ELR (cell line): Measurements from ENCODE around the gene ST7L.
"Not testable (repeated sequence)": the region's sequence is repeated elsewhere in the genome, so short reads cannot be mapped to it uniquely, and the experiment has no call there.

Experiments used
- DNase-seq: peaks from one replicate; pipeline ENCODE4 v3.0.0-alpha.2; 2015; ENCODE audit warnings: low read depth

ST7L gene, protein sequence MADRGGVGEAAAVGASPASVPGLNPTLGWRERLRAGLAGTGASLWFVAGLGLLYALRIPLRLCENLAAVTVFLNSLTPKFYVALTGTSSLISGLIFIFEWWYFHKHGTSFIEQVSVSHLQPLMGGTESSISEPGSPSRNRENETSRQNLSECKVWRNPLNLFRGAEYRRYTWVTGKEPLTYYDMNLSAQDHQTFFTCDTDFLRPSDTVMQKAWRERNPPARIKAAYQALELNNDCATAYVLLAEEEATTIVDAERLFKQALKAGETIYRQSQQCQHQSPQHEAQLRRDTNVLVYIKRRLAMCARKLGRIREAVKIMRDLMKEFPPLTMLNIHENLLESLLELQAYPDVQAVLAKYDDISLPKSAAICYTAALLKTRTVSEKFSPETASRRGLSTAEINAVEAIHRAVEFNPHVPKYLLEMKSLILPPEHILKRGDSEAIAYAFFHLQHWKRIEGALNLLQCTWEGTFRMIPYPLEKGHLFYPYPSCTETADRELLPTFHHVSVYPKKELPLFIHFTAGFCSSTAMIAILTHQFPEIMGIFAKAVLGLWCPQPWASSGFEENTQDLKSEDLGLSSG

DNA sequence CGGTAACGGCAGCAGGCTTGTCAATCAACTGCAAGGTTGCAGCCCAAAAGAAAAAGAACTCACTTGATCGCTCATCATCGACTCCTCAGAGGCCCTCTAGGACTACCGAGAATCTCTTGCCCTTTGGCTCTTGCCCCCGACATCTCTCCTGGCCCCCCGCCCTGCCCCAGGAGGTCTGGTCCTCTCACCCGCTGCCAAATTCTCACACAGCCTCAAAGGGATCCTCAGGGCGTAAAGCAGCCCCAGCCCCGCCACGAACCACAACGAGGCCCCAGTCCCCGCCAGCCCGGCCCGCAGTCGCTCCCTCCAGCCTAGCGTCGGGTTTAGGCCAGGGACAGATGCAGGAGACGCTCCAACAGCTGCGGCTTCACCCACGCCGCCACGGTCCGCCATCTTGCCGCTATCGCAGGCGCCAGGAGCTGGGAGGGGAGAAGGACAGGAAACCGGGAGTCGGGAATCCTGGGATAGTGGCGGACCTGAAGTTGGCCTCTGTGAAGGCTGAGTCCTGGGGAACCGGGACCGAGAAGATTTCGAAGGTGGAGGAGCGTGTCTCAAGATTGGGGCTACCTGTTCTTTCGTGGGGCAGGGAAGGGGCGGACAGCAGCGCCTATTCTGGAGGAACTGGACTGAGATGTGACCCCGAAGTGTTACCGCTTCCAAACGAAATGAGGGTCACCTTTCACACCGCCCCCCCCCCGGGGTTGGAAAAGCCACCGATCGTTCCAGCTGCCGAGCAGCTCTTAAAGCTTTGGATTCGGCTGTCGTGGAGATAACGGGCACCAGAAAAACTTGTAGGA, at the start of gene ST7L:
Gene ST7L (minus strand): TSS at position 421 of the 797 bp plus-strand sequence. CDS start 28 bp downstream, at position 393.
- DNase-seq, result peak; percentile 78

DNA sequence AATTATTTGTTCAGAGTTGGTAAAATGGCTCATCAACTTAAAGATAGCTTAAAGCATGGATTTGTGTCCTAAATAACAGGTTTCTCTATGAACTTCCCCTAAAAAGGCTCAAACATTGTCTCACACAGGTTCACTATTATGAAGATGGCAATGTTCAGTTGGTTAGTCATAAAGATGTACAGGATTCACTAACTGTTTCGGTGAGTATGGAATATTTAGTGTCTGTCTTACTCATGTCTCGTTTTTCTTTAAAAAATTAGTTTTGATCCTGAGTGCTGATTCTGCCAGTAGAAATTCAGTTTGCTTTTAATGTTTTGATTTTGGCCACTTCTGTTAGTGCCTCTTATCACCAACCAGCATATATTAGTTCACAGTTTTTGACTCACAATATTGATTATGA, 48.0 kb upstream of the ST7L start:
- DNase-seq, result no peak

DNA sequence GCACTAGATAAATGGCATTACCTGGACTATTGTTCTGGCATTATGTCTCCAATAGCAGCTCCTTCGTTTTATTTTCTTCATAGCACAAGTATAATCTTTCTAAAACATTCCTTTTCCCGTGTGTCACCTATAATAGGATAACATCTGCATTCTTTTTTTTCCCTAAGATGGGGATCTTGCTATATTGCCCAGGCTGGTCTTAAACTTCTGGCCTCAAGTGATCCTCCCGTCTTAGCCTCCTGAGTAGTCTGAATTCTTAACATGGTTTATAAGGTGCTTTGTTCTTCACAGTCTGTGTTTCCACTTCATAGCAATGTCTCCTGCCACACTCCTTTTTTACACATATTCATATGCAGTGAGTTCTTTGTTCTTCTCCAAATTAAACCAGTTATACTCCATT, 46.9 kb upstream of the ST7L start:
- no peak for DNase-seq

DNA sequence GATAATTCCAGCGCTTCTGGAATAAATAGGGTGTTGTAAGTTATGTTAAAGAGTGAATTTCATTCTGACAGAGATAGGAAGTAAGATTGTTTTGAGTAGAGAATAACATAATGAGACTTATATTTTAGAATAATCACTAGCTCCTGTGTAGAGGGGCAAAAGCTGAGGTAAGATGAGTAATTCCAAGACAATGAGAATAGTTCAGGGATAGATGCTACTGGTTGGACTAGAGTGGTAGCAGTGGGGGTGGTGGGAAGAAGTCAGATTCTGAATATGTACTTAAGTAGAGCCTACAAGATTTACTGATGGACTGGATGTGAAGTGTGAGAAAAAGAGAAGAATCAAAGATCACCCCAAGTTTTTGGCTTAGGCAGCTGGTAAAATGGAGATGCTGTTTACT, 32.3 kb upstream of the ST7L start:
- DNase-seq, result no peak

DNA sequence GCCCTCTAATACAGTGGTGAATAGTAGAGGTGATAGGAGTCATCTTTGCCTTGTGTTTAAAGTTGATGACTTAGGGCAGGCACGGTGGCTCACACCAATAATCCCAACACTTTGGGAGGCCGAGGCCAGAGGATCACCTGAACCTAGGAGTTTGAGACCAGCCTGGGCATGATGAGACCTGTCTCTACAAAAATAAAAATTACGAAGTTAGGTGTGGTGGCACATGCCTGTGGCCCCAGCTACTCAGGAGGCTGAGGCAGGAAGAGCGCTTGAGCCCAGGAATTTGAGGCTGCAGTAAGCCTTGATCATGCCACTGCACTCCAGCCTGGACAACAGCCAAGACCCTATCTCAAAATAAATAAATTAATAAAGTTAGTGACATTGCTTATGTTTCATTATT, 27.3 kb upstream of the ST7L start:
- DNase-seq, result no peak

DNA sequence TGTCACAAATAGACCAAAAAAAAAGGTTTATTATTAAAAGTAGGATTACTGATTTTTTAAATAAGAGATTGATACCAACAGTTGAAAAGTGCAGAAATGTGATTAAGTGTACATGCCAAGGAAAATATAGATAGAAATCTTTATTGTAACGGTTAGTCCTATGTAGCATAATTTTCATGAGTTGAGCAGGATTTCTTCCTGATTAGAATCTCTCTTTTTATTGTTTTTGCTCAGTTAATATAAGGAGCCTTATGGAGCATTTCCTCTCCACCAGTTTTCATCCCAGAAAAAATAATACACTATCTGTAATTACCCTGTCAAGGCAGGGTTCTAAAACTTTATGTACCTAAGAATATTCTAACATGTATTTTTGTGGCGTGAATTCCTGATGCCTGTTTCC, 24.1 kb upstream of the ST7L start:
- DNase-seq, result no peak

DNA sequence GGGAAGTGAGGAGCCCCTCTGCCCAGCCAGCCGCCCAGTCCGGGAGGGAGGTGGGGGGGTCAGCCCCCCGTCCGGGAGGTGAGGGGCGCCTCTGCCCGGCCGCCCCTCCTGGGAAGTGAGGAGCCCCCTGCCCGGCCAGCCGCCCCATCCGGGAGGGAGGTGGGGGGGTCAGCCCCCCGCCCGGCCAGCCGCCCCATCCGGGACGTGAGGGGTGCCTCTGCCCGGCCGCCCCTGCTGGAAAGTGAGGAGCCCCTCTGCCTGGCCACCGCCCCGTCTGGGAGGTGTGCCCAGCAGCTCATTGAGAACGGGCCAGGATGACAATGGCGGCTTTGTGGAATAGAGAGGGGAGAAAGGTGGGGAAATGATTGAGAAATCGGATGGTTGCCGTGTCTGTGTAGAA, 21.5 kb upstream of the ST7L start:
- not testable (repeated sequence) for DNase-seq

DNA sequence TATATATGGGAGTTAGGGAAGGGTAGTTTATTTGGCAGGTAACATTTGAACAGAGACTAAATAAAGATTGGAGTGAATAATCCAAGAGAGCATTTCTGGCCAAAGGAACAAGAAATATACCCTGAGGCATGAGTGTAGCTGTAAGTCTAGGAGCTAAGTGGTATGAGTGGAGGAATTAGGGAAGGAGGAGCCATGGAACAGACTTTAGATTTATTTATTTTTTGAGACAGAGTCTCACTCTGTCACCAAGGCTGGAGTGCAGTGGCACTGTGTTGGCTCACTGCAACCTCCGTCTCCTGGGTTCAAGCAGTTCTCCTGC, 19.1 kb upstream of the ST7L start:
- DNase-seq, result peak; percentile 44

DNA sequence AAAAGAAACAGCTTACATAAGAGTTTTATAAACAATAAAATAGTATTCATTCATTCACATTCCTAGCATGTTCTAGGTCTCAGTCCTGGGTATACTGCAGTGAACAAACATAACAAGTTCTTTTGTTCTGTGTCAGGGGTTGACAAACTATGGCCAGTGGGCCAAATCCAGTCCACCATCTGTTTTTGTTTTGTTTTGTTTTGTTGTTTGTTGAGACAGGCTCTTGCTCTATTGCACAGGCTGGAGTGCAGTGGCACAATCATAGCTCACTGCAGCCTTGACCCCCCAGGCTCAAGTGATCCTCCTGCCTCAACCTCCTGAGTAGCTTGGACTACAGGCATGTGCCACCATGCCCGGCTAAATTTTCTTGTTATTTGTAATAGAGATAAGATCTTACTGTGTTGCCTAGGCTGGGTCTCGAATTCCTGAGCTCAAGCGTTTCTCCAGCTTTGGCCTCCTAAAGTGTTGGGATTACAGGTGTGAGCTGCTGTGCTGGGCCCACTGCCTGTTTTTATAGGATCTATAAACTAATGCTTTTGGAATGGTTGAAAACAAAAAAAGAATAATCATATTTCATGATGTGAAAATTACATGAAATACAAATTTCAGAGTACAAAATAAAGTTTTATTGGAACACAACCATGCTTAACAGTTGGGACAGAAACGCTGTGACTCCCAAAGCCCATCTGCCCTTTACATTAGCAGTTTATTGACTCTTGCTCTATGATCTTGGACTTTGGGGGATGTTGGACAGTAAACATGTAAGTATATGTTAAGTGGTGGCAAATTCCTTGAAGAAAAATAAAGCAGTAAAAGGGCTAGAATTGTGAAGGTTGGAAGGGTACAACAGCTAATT, 18.5 kb upstream of the ST7L start:
- peak; percentile 31 for DNase-seq

DNA sequence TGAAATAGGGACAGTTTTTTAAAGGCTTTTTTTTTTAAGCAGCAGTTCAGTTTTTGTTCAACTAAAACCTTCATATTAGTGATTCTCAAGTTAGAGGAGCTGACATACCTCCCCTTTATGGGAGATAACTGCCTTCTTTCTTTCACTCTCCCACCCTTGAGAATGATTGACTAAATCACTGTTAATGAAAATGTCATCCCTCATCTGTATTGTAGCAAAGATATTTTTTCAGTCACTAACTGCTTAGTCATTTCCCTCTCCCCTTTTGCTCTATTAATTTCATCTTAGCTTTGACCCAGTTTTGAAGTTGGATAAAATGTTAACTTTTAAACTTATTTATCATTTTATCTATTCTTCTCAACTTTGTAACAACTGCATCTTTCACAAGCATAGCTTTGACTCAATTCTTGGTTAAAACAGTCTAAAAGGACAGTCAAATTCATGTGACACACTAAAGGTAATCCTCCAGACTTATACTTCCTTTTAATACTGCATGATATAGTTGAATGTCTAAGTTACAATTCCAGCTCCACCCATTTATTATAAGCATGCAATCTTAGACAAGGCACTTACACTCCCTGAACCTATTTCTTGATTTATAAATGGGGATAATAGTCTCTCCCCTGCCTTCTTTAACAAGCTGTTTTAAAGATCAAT, 17.8 kb upstream of the ST7L start:
- DNase-seq, result peak; percentile 32

DNA sequence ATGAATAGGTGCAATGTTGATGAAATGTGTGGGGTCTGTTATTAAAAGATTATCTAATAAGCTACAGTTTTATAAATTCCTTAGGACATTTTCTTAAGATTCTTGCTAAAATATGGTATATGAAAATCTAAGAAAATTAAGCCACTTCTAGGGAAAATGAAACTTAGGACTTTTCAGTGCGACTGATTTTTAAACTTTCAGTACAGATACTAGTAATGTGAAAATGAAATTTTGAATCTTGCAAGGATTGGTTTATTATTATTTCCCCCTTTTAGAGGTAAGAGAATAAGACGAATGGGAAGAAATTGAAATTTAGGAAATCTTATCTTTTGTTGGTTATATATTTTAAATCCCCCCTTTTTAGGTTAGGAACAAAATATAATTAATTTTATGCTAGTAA, 17.1 kb upstream of the ST7L start:
- DNase-seq, result no peak

DNA sequence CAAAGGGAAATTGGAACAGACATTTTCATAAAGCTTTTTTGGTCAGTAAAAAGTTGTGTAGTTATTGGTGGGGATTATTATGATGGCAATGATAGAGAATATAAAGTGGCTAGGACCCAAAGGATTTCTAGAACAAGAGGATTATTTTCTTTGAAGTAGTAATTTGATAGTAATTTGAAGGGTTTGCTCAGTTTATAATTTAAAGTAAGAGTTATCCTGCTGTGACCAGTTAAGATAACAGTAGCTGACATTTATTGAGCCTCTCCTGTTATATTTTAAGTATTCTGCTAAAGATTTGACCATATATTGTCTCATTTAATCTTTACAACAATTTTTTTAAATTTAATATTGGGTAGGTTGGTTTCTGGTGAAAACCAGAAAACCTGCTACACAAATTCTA, 15.4 kb upstream of the ST7L start:
- no peak for DNase-seq

DNA sequence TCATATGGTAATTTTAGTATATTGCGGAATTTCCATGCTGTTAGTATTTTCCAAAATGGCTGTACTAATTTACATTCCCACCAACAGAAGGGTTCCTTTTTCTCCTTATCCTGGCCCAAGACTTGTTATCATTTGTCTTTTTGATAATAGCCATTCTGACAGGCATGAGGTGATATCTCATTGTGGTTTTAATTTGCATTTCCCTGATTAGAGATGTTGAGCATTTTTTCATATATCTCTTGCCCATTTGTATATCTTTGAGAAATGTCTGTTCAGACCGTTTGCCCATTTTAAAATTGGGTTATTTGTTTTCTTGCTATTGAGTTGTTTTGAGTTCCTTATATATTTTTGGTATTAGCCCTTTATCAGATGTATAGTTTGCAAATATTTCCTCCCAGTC, 14.7 kb upstream of the ST7L start:
- no peak for DNase-seq

DNA sequence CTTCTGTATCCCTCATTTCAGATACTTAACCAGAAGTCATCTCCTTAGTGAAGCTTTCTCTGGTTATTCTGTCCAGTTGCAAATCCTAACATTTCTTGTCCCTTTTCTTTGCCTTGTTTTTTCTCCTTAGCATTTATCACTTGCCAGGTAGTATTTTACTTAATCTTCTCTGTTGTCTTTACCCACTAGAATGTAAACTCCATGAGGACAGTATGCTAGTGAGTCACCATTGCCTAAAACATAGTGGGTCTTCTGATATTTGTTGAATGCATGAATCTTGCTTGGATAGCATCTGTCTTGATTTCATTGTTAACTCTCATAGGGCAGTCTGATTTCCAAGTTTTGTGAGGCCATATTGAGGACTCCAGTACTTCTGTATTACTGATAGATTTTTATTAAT, 10.3 kb upstream of the ST7L start:
- no peak for DNase-seq

DNA sequence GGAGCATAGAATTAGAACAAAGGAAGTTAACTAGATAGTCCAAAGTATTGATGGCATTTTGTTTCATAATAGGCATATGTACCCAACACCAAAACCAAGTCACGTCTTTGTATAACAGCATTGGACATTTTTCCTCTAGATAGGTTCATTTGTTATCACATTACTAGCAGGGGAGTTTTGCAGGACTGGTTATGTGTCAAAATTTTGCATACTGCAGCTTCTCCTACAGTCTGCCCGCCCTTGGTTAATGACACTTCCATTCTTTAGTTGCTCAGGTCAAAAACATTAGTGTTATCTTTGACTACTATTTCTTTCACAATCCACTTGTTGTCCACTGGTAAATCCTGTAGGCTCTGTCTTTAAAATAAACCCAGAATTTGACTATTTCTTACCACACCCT, 9.6 kb upstream of the ST7L start:
- DNase-seq, result no peak

DNA sequence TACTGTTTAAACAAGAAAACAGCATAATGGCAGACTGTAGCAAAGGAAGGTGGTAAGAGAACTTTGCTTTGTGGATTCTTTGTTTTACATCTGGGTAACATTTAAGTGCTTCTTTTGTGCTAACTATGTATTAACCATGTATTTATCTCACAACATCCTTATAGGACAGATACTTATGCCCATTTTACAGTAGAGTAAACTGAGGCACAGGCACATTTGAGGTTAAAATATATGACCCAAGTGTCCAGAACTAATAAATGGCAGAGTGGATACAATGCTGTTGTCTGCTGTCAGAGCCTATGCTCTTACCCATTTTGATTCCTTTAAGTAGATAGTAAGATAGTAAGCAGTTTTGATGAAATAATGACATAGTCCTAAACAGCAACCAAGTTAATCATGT, 7.9 kb upstream of the ST7L start:
- DNase-seq, result no peak

DNA sequence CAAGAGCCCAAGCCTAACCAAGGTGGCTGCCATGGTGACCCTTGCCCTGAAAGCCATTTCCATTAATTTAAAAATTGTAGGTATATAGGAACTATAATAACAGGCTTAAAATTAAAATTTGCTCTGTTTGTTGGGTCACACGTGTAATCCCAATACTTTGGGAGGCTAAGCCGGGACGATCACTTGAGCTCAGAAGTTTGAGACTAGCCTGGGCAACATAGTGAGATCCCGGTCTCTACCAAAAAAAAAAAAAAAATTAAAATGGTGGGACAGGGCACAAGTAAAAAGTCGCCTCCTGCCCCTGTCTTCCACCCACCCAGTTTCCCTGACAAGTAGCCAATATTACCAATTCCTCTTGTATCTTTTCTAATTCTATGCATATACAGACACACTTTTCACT, 7.3 kb upstream of the ST7L start:
- no peak for DNase-seq

DNA sequence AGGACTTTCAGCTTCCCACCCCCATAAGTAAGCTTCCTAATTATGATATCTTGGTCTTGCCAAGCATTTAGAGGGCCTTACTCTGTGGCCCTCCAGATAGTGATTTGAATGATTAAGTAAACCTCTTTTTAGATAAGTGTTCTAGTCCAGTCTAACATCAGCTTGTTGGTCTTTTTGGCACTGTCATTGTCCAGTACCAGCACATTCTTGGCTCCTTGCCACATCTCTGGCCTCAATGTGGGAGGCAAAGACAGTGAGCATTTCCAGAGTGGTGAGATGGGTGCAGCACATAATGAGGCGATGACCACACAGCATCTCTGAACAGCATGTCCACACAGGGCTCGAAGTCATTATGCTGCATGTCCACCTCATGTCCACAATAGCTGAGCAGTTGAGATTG, 6.8 kb upstream of the ST7L start:
- peak; percentile 25 for DNase-seq

DNA sequence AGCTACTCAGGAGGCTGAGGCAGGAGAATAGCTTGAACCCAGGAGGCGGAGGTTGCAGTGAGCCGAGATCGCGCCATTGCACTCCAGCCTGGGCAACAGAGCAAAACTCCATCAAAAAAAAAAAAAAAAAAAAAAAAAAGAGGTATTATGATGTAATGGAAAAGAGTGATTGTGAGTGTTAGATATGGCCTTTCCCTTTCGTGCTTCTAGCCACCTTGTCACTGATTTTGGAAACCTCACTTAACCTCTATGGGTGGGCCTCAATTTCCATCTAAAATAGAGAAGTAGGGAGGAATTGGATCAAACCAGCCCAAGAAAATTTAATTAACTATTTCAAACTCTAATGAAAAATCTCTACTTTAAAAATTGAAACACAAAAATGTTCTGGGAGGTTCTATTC, 5.6 kb upstream of the ST7L start:
- DNase-seq, result not testable (repeated sequence)

DNA sequence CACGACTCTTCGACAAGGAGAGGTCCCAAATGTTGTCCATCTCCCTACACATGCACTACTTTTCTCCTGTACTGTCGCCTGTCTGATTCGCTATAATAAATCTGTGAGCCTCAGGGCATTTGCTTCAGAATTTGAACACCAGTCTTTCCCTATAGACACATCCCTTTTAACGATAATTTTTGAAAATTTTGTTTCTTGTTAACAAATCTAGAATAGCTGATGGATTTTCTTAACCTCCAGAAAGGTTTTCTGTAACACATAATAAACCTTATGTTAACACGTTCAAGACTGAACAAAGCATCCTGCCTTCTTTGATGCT, 1.4 kb upstream of the ST7L start:
- DNase-seq, result no peak

DNA sequence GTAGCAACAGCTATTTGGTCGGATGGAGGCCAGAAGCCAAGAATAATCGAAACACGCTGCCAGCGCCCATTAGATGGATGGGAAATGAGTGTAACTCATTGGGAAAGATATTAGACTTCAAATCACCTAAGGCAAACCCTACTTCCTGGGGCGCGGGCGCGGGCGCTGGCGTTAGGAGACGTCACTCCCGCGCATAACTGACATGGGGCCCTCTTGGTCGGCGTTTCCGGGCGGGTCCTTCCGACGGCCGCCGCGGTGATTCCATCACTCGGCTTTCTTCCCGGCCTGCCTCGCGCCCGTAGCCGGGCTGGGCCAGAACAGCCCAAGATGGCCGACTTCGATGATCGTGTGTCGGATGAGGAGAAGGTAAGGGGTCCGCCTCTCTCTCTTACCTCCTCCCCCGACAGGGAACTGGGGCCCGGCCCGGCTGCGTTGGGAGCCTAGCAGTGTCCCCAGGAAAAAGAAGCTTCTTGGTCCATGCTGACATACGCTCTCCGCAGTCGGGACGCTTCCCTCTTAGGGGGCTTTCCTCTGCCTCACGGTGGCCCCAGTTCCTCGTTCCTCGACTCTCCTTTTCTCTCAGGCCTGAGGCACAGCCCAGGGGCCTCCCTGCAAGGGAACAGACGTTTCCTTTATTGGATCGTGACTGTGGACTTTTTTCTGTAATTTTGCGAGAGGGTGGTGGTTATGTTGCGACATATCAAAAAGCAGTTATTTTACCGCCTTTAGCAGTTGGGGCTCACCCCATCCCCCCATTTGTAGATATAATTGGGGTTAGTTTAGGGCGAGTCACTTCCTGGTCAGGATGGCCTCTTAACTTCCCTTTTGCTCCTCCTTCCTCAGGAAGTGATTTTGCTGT, 806 bp upstream of the ST7L start, which contains the start of gene CAPZA1:
Gene CAPZA1 (plus strand): TSS at position 315 of the 859 bp plus-strand sequence. CDS start 13 bp downstream, at position 328.
- DNase-seq, result peak; percentile 95
